Right lobe of liver (tissue), 4 donors: Measurements from ENCODE around the gene OTOGL.

Experiments used
- POLR2A ChIP-seq: fragments of 450-650 bp; IDR thresholded peaks from one replicate; pipeline ENCODE4 v1.6.1; 2017; ENCODE audit warnings: antibody characterized with exemption, mild to moderate bottlenecking
- TF ChIP-seq, protein P1 (sequence below), 4 donors: fragments of 200-600 bp in 3 of 4; fragments of 450-650 bp in 1 of 4; IDR thresholded peaks; one replicate each; pipeline versions ENCODE4 v1.5.1 to v1.8.0; 2016 to 2022; ENCODE audit warnings: antibody characterized with exemption in 4 of 4, mild to moderate bottlenecking in 2 of 4
- donor health status: DM: no; HTN: no; CAD: no.
- donor health status: DM: no; HTN: no; CAD: no.
- donor health status: DM: no; HTN: yes; CAD: no.

DNA sequence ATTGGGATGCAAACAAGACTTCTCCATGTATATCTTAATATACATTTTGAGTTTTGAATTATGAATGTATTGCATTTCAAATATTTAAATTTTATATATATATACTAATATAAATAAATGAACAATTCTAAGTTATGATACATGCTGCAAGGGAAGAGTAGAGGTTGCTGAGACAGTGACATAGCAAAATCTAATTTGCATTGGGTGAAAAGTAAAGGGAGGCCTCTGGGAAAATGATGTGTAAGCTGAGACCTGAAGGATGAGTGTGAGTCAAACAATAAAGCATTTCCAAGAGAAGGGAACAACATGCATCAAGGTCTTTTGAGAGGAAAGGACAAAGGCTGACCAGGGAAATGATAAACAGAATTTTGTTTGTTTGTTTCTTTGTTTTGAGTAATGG is 281.8 kb downstream of the OTOGL start:
- no peak for TF ChIP-seq POLR2A
- TF ChIP-seq, protein P1, sequence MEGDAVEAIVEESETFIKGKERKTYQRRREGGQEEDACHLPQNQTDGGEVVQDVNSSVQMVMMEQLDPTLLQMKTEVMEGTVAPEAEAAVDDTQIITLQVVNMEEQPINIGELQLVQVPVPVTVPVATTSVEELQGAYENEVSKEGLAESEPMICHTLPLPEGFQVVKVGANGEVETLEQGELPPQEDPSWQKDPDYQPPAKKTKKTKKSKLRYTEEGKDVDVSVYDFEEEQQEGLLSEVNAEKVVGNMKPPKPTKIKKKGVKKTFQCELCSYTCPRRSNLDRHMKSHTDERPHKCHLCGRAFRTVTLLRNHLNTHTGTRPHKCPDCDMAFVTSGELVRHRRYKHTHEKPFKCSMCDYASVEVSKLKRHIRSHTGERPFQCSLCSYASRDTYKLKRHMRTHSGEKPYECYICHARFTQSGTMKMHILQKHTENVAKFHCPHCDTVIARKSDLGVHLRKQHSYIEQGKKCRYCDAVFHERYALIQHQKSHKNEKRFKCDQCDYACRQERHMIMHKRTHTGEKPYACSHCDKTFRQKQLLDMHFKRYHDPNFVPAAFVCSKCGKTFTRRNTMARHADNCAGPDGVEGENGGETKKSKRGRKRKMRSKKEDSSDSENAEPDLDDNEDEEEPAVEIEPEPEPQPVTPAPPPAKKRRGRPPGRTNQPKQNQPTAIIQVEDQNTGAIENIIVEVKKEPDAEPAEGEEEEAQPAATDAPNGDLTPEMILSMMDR (IDR thresholded peaks at IDR 0.05): no peak
